ENCODE measurements around the gene GRM8. TPM values are rescaled to one million over a fixed set of nuclear protein-coding genes. Genes with fewer than 3 reads are reported as not detected.

Gene GRM8
- total and polyA plus RNA-seq, 10 of the 15 experiments (the other 5 are each of a cell fraction or from before 2014, with no cell fraction given): 0.33 to 7.1 (median 0.45) TPM; not detected in 2

GRCh38 chr7:127041689-127042452 is 210.9 kb downstream of the GRM8 start:
- no peak for TF ChIP-seq BACH1 (IDR thresholded peaks at IDR 0.05; ENCODE audit: borderline replicate concordance)
- no peak for TF ChIP-seq PBX3 (IDR thresholded peaks at IDR 0.05; ENCODE audit: insufficient replicate concordance, low read depth, low read length)
- TF ChIP-seq MYC (IDR thresholded peaks at IDR 0.05; ENCODE audit: insufficient read depth, insufficient read length, insufficient replicate concordance, low read length, severe bottlenecking): no peak
- TF ChIP-seq PKNOX1 (IDR thresholded peaks at IDR 0.05): no peak
- TF ChIP-seq NFIC (IDR thresholded peaks at IDR 0.05; ENCODE audit: low read depth, low read length): no peak
- TF ChIP-seq ZNF207 (IDR thresholded peaks at IDR 0.05; ENCODE audit: borderline replicate concordance): no peak
- TF ChIP-seq NFYA (IDR thresholded peaks at IDR 0.05; ENCODE audit: borderline replicate concordance, low read depth, low read length): no peak
- no peaks in the 10 kb centered on the region for H4K20me1 ChIP-seq (ENCODE audit: control insufficient read depth, insufficient read depth)
- H3K4me3 ChIP-seq: no peak overlapping the region
- ChIA-PET SMC1A (ENCODE audit: uncharacterized antibody, unreplicated experiment) (no interaction called here), POLR2A (no interaction called here), RAD21 (ENCODE audit: unreplicated experiment) (no interaction called here), CTCF (interaction anchor here (1.1 kb wide), 1 partner anchor 14 kb away, joined by 3 read pairs; no protein-coding TSS in a partner anchor)
- 30% methylated on average over 7 of the region's 7 CpGs for WGBS (ENCODE audit: insufficient coverage, insufficient replicate concordance, low lambda C conversion rate, missing lambda C conversion rate)
- ATAC-seq: no peak
- no peaks in the 10 kb centered on the region for H3K79me2 ChIP-seq (ENCODE audit: control insufficient read depth, insufficient read depth, low read length)
- DNase-seq (ENCODE audit: low read depth, low spot score): no peak
- no peak overlapping the region for H3K27ac ChIP-seq (ENCODE audit: control insufficient read depth, insufficient read depth)
- H3K36me3 ChIP-seq (ENCODE audit: control insufficient read depth in 2 of 2, insufficient read depth in 2 of 2, low read length in 1 of 2): no peaks in the 10 kb centered on the region
- H3K4me2 ChIP-seq (ENCODE audit: control insufficient read depth, insufficient read depth): no peak overlapping the region
- no peak for FAIRE-seq
- no peak overlapping the region for H2AFZ ChIP-seq (ENCODE audit: control insufficient read depth, low read depth, low read length)
- no TSS peak for BruUV-seq (replicated peaks)
- H3K9ac ChIP-seq (ENCODE audit: control insufficient read depth, insufficient read depth, low read length): no peak overlapping the region
- intact Hi-C loops (cut with micrococcal nuclease; ENCODE audit: unreplicated experiment): no loop called here
- no peaks in the 10 kb centered on the region for H3K9me3 ChIP-seq (replicated peaks; ENCODE audit: control insufficient read depth, insufficient read depth, low read length)
- H3K4me1 ChIP-seq (ENCODE audit: control insufficient read depth, insufficient read depth, low read length): no peaks in the 10 kb centered on the region
- in situ Hi-C loops (cut with MboI): no loop called here
- H3K27me3 ChIP-seq (replicated peaks in 1 of 2; ENCODE audit: control insufficient read depth in 2 of 2, insufficient read depth in 2 of 2, low read length in 1 of 2): no peaks in the 10 kb centered on the region

Measured in GM12878 (cell line).